Measurements from ENCODE around the gene ENOPH1. TPM values are rescaled to one million over a fixed set of nuclear protein-coding genes. Genes with fewer than 3 reads are reported as not detected.

The ENOPH1 gene
- total and polyA plus RNA-seq, 9 of the 15 experiments (the other 6 are each of a cell fraction or from before 2014, with no cell fraction given): 29.8 to 71.4 (median 48.9) TPM

GRCh38 chr4:82380831-82381230, 49.6 kb upstream of the ENOPH1 start:
- in situ Hi-C loops (cut with MboI): no loop called here
- Histone ChIP-seq H3K9ac (ENCODE audit: insufficient read depth in 1 of 2, low read depth in 2 of 2, low read length in 2 of 2) (no peak overlapping the region), H3K36me3 (ENCODE audit: control insufficient read depth, insufficient read depth, low read length) (0 out of 3 replicates have a peak, but pooled peaks cover 3% of the 10 kb centered on the region), H3K27me3 (ENCODE audit: control insufficient read depth in 2 of 2, insufficient read depth in 2 of 2, low read length in 2 of 2) (no peaks in the 10 kb centered on the region), H2AFZ (ENCODE audit: low read depth, low read length) (no peak overlapping the region), H3K27ac (ENCODE audit: extremely low read depth, low read depth, low read length) (no peak overlapping the region), H3K9me3 (replicated peaks; ENCODE audit: control insufficient read depth, insufficient read depth, low read depth, low read length) (no peaks in the 10 kb centered on the region), H3K4me1 (replicated peaks in 1 of 2; ENCODE audit: control insufficient read depth in 2 of 2, insufficient read depth in 2 of 2, low read length in 2 of 2) (peaks cover 4 to 8% of the 10 kb centered on the region in 2 experiments; a peak in 4 of 5 replicates), H3K4me3 (no peak overlapping the region), H4K20me1 (replicated peaks; ENCODE audit: control insufficient read depth, insufficient read depth, low read length) (no peaks in the 10 kb centered on the region), H3K4me2 (ENCODE audit: insufficient read depth, low read length) (no peak overlapping the region), H3K79me2 (ENCODE audit: control insufficient read depth, insufficient read depth, low read length) (peaks cover 8% of the 10 kb centered on the region), H3K9me1 (ENCODE audit: control insufficient read depth, insufficient read depth, low read length) (no peaks in the 10 kb centered on the region)
- no TSS peak for BruUV-seq (replicated peaks)
- WGBS (ENCODE audit: insufficient coverage, low coverage, missing lambda C conversion rate): 28% methylated on average over 4 of the region's 4 CpGs
- ATAC-seq: no peak; the same call in 2 of the 3 replicates
- TF ChIP-seq ETS2 (tag; IDR thresholded peaks at IDR 0.05; ENCODE audit: borderline replicate concordance, poor library complexity, severe bottlenecking): no peak
- no peak for TF ChIP-seq ZNF699 (CRISPR knock-in tag; IDR thresholded peaks at IDR 0.05; ENCODE audit: insufficient replicate concordance)
- no peak for TF ChIP-seq SRSF9 (IDR thresholded peaks at IDR 0.05; ENCODE audit: borderline replicate concordance, low read depth, low read length)
- FAIRE-seq: no peak
- POLR2A ChIA-PET: interaction anchor here (0.6 to 2.0 kb wide), 6 partner anchors 11 to 1264 kb away, joined by 3 to 4 read pairs (median 3); no protein-coding TSS in a partner anchor
- CTCF ChIA-PET (ENCODE audit: low intra/inter-chr PET ratio): no interaction called here
- DNase-seq (ENCODE audit: extremely low read depth in 1 of 4, low spot score in 3 of 4): no peak
- intact Hi-C loops (cut with micrococcal nuclease): no loop called here

- Histone ChIP-seq H3K27ac (ENCODE audit: extremely low read depth, low read depth, low read length) (no peak overlapping the region), H3K4me1 (replicated peaks in 1 of 2; ENCODE audit: control insufficient read depth in 2 of 2, insufficient read depth in 2 of 2, low read length in 2 of 2) (peaks cover under 1 to 8% of the 10 kb centered on the region in 2 experiments; a peak in 3 of 5 replicates), H2AFZ (ENCODE audit: low read depth, low read length) (no peak overlapping the region), H3K4me2 (ENCODE audit: insufficient read depth, low read length) (no peak overlapping the region), H3K9me3 (replicated peaks; ENCODE audit: control insufficient read depth, insufficient read depth, low read depth, low read length) (no peaks in the 10 kb centered on the region), H3K9me1 (ENCODE audit: control insufficient read depth, insufficient read depth, low read length) (no peaks in the 10 kb centered on the region), H3K27me3 (ENCODE audit: control insufficient read depth in 2 of 2, insufficient read depth in 2 of 2, low read length in 2 of 2) (no peaks in the 10 kb centered on the region), H3K79me2 (ENCODE audit: control insufficient read depth, insufficient read depth, low read length) (peaks cover 4% of the 10 kb centered on the region; the same call in 2 of the 3 replicates), H3K4me3 (no peak overlapping the region), H4K20me1 (replicated peaks; ENCODE audit: control insufficient read depth, insufficient read depth, low read length) (no peaks in the 10 kb centered on the region), H3K9ac (ENCODE audit: insufficient read depth in 1 of 2, low read depth in 2 of 2, low read length in 2 of 2) (no peak overlapping the region), H3K36me3 (ENCODE audit: control insufficient read depth, insufficient read depth, low read length) (0 out of 3 replicates have a peak, but pooled peaks cover under 1% of the 10 kb centered on the region)
- DNase-seq (ENCODE audit: extremely low read depth in 1 of 4, low spot score in 3 of 4) (no peak), FAIRE-seq (no peak), ATAC-seq (peak; percentile 53)
- 34% methylated on average over 3 of the region's 3 CpGs for WGBS (ENCODE audit: insufficient coverage, low coverage, missing lambda C conversion rate)
- ChIA-PET CTCF (ENCODE audit: low intra/inter-chr PET ratio) (no interaction called here), POLR2A (interaction anchor here (0.7 to 2.0 kb wide), 6 partner anchors 11 to 48 kb away, joined by 3 to 4 read pairs (median 3); no protein-coding TSS in a partner anchor)
- BruUV-seq (replicated peaks): no TSS peak
- intact Hi-C loops (cut with micrococcal nuclease) (no loop called here), in situ Hi-C loops (cut with MboI) (no loop called here)
- TF ChIP-seq CBX3 (IDR thresholded peaks at IDR 0.05; ENCODE audit: borderline replicate concordance in 1 of 2, low read length in 2 of 2) (peak in 1 of 2 experiments; percentile 55; a peak in 1 of 3 replicates), U2AF1 (optimal IDR thresholded peaks at IDR 0.05; ENCODE audit: low read depth, low read length) (no peak), TRIM28 (IDR thresholded peaks at IDR 0.05) (0 out of 2 replicates have a peak, but pooled peaks have one; percentile 22)
Observed at GRCh38 chr4:82381235-82381634, 49.2 kb upstream of the ENOPH1 start.
